ENCODE measurements around the gene TAS2R19.
"Not testable (repeated sequence)": the region's sequence is repeated elsewhere in the genome, so short reads cannot be mapped to it uniquely, and the experiment has no call there.

The TAS2R19 gene

DNA sequence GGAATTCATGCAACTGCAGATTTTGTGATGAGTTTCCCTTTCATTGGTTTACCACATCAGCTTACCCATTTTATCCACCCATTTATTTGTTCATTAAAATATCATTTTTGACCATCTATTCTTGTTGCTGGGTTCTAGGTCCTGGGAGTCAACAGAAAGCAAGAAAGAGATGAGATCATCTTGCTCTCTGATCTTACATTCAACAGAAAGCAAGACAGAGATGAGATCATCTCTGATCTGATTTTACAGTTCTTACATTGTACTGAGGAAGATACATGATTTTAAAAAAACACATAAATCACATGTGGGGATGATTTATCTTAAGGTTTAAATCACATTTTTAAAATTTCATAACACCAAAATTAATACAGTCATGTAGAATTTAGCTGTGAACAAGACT is 37.4 kb upstream of the TAS2R19 start:
- Histone ChIP-seq H3K27ac (ENCODE audit: poor library complexity, severe bottlenecking) (no peak overlapping the region), H3K4me3 (ENCODE audit: severe bottlenecking) (no peak overlapping the region), H3K9me3 (ENCODE audit: severe bottlenecking) (no peaks in the 10 kb centered on the region), H3K4me1 (ENCODE audit: insufficient read depth, poor library complexity, severe bottlenecking) (no peaks in the 10 kb centered on the region), H3K36me3 (ENCODE audit: low read depth) (no peaks in the 10 kb centered on the region), H3K27me3 (ENCODE audit: insufficient read depth, poor library complexity, severe bottlenecking) (no peaks in the 10 kb centered on the region)
- TF ChIP-seq, protein P1, sequence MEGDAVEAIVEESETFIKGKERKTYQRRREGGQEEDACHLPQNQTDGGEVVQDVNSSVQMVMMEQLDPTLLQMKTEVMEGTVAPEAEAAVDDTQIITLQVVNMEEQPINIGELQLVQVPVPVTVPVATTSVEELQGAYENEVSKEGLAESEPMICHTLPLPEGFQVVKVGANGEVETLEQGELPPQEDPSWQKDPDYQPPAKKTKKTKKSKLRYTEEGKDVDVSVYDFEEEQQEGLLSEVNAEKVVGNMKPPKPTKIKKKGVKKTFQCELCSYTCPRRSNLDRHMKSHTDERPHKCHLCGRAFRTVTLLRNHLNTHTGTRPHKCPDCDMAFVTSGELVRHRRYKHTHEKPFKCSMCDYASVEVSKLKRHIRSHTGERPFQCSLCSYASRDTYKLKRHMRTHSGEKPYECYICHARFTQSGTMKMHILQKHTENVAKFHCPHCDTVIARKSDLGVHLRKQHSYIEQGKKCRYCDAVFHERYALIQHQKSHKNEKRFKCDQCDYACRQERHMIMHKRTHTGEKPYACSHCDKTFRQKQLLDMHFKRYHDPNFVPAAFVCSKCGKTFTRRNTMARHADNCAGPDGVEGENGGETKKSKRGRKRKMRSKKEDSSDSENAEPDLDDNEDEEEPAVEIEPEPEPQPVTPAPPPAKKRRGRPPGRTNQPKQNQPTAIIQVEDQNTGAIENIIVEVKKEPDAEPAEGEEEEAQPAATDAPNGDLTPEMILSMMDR (IDR thresholded peaks at IDR 0.05; ENCODE audit: poor library complexity, severe bottlenecking) = no peak
- ATAC-seq (ENCODE audit: low read depth) (no peak), DNase-seq (ENCODE audit: low spot score) (no peak)

DNA sequence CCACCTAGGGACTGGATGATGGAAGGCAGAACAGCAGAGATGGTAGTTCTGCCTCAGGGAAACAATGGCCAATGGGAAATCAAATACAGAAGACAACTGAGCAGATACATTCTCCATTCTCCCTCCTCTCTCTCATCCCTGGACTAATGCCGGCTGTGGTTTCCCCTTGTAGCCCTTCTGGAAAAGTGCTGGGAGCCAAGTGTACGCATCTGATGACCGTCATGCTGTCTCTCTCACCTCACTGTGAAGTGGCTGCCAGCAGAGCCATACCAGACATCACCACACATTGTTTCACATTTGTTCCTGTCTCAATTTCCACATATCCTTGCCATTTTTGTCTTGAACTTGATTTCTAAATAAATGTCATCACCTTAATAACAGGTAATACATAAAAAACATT is 36.6 kb upstream of the TAS2R19 start:
- no peaks in the 10 kb centered on the region for H3K27me3 ChIP-seq (ENCODE audit: insufficient read depth, poor library complexity, severe bottlenecking)
- DNase-seq (ENCODE audit: low spot score) = no peak
- TF ChIP-seq, protein P1 (IDR thresholded peaks at IDR 0.05; ENCODE audit: poor library complexity, severe bottlenecking) = no peak

DNA sequence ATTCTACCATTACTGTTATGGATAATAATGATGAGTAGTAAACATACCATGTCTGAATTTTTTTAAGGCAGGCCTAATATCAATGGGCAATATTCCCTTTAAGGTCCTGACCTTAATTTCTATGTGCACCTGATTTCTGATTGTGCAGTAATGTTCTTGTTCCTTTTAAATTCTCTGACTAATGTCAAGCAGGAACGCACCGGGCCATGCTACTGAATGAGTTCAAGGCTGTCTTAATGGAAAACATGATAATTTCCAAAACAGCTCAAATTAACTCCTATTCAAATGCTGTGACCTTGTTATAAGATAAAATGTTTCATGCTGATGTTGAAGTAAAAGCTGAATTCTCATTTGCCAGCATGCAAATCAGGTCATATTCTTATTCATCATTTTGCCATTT is 32.9 kb upstream of the TAS2R19 start:
- TF ChIP-seq, protein P1 (IDR thresholded peaks at IDR 0.05; ENCODE audit: poor library complexity, severe bottlenecking) = no peak
- no peaks in the 10 kb centered on the region for H3K27me3 ChIP-seq (ENCODE audit: insufficient read depth, poor library complexity, severe bottlenecking)
- H3K27ac ChIP-seq (ENCODE audit: poor library complexity, severe bottlenecking) = no peak overlapping the region
- no peaks in the 10 kb centered on the region for H3K36me3 ChIP-seq (ENCODE audit: low read depth)
- H3K9me3 ChIP-seq (ENCODE audit: severe bottlenecking) = no peaks in the 10 kb centered on the region
- H3K4me1 ChIP-seq (ENCODE audit: insufficient read depth, poor library complexity, severe bottlenecking) = no peaks in the 10 kb centered on the region
- DNase-seq (ENCODE audit: low spot score) (no peak), ATAC-seq (ENCODE audit: low read depth) (no peak)
- no peak overlapping the region for H3K4me3 ChIP-seq (ENCODE audit: severe bottlenecking)

More for the DNA sequence above, 36.6 kb upstream of the TAS2R19 start:
- Histone ChIP-seq H3K36me3 (ENCODE audit: low read depth) (no peaks in the 10 kb centered on the region), H3K4me1 (ENCODE audit: insufficient read depth, poor library complexity, severe bottlenecking) (no peaks in the 10 kb centered on the region), H3K27ac (ENCODE audit: poor library complexity, severe bottlenecking) (no peak overlapping the region), H3K9me3 (ENCODE audit: severe bottlenecking) (no peaks in the 10 kb centered on the region), H3K4me3 (ENCODE audit: severe bottlenecking) (no peak overlapping the region)
- no peak for ATAC-seq (ENCODE audit: low read depth)

DNA sequence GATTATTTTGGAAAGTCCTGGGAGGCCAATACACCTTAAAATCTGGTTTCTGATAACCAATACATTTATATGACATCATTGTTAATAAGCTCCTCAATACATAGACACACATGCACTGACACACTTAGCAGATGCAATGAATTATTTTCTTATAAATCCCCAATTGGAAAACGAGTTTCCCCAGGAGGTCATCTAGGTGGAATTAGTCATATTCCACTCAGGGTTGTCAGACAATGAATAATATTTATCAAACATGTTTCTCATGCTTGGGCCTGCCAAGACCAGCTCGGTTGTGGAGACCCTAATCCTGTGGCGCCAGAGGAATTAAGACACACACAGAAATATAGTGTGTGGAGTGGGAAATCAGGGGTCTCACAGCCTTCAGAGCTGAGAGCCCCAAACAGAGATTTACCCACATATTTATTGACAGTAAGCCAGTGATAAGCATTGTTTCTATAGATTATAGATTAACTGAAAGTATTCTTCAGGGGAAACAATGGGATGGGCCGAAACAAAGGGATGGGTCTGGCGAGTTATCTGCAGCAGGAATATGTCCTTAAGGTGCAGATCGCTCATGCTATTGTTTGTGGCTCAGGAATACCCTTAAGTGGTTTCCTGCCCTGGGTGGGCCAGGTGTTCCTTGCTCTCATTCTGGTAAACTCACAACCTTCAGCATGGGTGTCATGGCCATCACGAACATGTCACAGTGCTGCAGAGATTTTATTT is 27.5 kb upstream of the TAS2R19 start:
- not testable (repeated sequence) for H3K4me3 ChIP-seq (ENCODE audit: severe bottlenecking); H3K36me3 ChIP-seq (ENCODE audit: low read depth); DNase-seq (ENCODE audit: low spot score); H3K27me3 ChIP-seq (ENCODE audit: insufficient read depth, poor library complexity, severe bottlenecking); H3K27ac ChIP-seq (ENCODE audit: poor library complexity, severe bottlenecking); H3K9me3 ChIP-seq (ENCODE audit: severe bottlenecking); ATAC-seq (ENCODE audit: low read depth); H3K4me1 ChIP-seq (ENCODE audit: insufficient read depth, poor library complexity, severe bottlenecking)

DNA sequence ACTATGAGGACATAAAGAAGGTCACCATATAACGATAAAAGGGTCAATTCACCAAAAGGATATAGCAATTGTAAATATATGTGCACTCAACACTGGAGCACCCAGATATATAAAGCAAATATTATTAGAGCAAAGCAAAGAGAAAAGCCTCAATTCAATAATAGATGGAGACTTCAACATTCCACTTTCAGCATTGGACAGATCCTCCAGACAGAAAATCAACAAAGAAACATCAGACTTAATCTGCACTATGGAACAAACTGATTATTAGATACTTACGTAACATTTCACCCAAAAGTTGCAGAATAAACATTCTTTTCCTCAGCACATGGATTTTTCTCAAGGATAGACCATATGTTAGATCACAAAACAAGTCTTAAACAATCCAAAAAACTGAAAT is 18.9 kb upstream of the TAS2R19 start:
- H3K27ac ChIP-seq (ENCODE audit: poor library complexity, severe bottlenecking); H3K9me3 ChIP-seq (ENCODE audit: severe bottlenecking); H3K36me3 ChIP-seq (ENCODE audit: low read depth); ATAC-seq (ENCODE audit: low read depth); H3K4me1 ChIP-seq (ENCODE audit: insufficient read depth, poor library complexity, severe bottlenecking); DNase-seq (ENCODE audit: low spot score); H3K27me3 ChIP-seq (ENCODE audit: insufficient read depth, poor library complexity, severe bottlenecking); H3K4me3 ChIP-seq (ENCODE audit: severe bottlenecking): not testable (repeated sequence)

DNA sequence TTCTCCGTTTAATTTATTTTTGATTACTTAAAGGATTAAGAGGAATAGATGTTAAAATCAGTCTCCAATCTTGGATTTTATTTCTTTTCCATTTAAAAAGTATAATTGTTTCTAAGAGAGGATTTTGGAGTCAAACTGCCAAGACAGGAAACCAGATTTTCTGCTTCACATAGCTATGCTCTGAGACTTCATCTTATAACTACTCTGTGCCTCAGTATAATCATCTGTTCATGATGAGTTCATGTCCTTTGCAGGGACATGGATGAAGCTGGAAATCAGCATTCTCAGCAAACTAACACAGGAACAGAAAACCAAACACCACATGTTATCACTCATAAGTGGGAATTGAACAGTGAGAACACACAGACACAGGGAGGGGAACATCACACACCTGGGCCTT is 17.7 kb upstream of the TAS2R19 start:
- Histone ChIP-seq H3K4me3 (ENCODE audit: severe bottlenecking) (no peak overlapping the region), H3K27ac (ENCODE audit: poor library complexity, severe bottlenecking) (no peak overlapping the region), H3K9me3 (ENCODE audit: severe bottlenecking) (no peaks in the 10 kb centered on the region), H3K36me3 (ENCODE audit: low read depth) (no peaks in the 10 kb centered on the region), H3K4me1 (ENCODE audit: insufficient read depth, poor library complexity, severe bottlenecking) (no peaks in the 10 kb centered on the region), H3K27me3 (ENCODE audit: insufficient read depth, poor library complexity, severe bottlenecking) (no peaks in the 10 kb centered on the region)
- TF ChIP-seq, protein P1 (IDR thresholded peaks at IDR 0.05; ENCODE audit: poor library complexity, severe bottlenecking) = no peak
- DNase-seq (ENCODE audit: low spot score) (no peak), ATAC-seq (ENCODE audit: low read depth) (no peak)
